ENCODE data around the gene DGCR8.

The DGCR8 gene

DNA sequence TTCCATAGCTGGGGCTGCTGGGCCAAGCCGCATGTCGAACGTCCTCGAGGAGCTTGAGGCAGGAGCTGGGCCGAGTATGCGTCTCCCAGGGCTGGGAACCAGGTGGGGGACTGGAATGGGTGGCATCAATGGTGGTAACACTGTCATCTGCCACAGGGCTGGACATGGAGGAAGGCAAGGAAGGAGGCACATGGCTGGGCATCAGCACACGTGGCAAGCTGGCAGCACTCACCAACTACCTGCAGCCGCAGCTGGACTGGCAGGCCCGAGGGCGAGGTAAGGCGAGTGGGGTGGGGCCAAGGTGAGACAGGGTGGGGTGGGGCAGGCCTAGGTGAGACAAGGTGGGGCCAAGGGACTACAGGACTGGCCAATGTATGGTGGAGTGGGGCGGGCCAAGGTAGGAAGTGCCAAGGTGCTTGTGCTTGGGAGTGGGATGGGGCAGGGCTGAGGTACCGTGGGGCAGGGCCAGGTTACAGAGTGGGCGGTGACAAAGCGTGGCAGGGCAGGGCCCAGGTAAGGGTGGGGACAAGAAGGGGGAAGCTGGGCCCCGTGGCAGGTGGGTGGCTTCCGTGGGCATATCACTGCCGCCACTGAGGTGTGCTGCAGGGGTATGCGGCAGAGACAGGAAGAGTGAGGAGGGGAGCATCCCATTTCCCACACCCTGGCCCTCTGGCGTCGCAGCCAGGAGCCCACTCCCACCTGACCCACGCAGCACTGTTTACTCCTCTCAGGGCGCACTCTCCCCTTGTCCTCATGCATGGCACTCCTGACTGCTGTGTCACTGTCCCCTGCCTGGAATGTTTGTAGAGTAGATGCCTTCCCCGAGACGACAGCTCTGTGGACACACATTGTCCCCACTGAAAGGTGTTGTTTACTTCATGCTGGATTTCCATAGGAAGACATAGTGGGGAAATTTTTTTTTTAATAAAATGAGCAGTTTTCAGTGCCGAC, 27.5 kb upstream of the DGCR8 start:
- DNase-seq (ENCODE audit: low read depth): no peak

- DNase-seq (ENCODE audit: low read depth): no peak
These were observed 26.5 kb upstream of the DGCR8 start for GRCh38 chr22:20053407-20054033.

GRCh38 chr22:20054034-20054427, 26.0 kb upstream of the DGCR8 start:
- no peak for DNase-seq (ENCODE audit: low read depth)

- no peak for DNase-seq (ENCODE audit: low read depth)
These were observed 25.6 kb upstream of the DGCR8 start for GRCh38 chr22:20054485-20054884.

GRCh38 chr22:20055144-20055543, 24.9 kb upstream of the DGCR8 start:
- DNase-seq (ENCODE audit: low read depth): no peak

DNA sequence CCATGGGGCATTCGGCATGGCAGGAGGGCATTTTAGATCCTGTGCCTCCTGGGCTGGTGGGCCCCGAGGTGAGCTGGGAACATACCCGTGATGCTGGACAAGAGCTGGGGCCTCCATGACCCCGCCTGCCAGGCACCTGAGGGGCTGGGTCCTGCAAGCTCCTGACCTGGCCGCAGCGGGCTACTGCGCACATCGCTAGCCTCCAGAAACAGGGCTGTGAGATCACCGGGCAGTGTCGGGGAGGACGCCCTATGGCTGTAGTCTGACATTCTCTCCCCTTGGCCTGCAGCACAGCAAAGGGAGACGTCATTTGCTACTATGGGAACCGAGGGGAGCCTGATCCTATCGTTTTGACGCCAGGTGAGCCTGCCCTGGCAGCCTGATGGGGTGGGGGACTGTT, 24.4 kb upstream of the DGCR8 start:
- DNase-seq (ENCODE audit: low read depth): no peak

GRCh38 chr22:20056161-20056560, 23.9 kb upstream of the DGCR8 start:
- DNase-seq (ENCODE audit: low read depth): no peak

GRCh38 chr22:20056696-20057386, 23.2 kb upstream of the DGCR8 start:
- DNase-seq (ENCODE audit: low read depth): no peak

DNA sequence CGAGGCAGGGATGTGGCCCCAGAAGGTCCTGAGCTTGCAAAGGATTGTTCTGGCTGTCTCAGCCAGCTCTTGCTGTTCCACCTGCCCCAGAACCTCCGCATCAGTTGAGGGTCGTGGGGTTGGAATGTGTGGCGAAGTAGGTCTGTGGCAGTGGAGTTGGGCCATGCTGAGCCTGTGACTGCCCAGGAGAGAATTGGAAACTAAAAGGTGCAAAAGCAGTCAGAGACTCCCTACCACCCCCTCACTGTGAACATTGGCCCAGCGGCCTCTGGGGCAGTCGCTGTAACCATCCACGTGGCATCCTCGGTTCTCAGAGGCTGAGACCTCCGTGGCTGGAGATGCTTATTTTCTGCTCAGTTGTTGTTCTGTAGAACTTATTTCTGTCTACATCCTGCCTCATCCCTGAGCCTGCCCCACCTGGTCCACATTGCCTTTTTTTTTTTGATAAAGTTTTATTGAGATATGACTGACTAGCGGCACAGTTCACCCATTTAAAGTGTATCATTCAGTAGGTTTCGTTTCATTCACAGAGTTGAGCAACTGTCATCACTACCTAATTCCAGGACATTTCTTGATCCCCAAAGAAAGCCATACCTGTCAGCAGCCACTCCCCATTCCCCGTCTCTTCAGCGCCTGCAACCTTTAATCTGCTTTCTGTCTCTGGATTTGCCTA, 22.3 kb upstream of the DGCR8 start:
- no peak for DNase-seq (ENCODE audit: low read depth)

DNA sequence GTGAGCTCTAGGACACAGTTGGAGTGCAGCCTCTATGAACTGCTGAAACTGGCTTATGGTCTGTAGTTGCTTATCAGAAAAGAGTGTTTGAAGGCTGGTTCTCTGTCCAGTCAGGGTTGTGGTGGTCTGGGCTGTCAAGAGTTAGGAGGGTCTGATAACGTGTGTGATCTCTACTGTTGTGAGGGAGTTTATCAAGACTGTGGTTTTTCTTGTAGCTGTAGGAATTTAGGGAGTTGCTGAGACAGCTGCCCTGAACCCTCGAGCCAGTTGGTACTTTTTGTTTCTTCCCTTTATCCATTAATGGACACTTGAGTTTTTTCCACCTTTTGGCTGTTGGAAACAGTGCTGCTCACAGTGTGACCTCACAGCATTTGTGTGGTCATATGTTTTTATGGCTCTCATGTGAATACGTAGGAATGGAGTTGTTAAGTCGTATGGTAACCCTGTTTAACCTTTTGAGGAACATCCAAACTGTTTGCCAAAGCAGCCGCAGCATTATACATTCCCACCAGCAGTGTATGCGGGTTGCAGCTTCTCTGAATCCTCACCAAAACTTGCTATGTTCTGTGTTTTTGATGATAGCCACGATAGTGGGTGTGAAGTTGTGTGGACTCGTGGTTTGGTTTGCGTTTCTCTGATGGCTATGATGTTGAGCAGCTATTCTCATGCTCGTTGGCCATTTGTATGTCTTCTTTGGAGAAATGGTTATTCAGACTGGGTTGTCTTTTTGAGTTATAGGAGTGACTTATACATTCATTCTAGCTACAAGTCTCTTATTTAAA, 20.9 kb upstream of the DGCR8 start:
- DNase-seq (ENCODE audit: low read depth): no peak

GRCh38 chr22:20060700-20061480, 19.2 kb upstream of the DGCR8 start:
- no peak for DNase-seq (ENCODE audit: low read depth)

- peak; percentile 17 for DNase-seq (ENCODE audit: low read depth)
These were observed 18.6 kb upstream of the DGCR8 start for GRCh38 chr22:20061481-20061861.

- DNase-seq (ENCODE audit: low read depth): no peak
These were observed 17.8 kb upstream of the DGCR8 start for GRCh38 chr22:20062043-20062765.

- peak; percentile 64 for DNase-seq (ENCODE audit: low read depth)
These were observed 17.3 kb upstream of the DGCR8 start for GRCh38 chr22:20062766-20063083.

DNA sequence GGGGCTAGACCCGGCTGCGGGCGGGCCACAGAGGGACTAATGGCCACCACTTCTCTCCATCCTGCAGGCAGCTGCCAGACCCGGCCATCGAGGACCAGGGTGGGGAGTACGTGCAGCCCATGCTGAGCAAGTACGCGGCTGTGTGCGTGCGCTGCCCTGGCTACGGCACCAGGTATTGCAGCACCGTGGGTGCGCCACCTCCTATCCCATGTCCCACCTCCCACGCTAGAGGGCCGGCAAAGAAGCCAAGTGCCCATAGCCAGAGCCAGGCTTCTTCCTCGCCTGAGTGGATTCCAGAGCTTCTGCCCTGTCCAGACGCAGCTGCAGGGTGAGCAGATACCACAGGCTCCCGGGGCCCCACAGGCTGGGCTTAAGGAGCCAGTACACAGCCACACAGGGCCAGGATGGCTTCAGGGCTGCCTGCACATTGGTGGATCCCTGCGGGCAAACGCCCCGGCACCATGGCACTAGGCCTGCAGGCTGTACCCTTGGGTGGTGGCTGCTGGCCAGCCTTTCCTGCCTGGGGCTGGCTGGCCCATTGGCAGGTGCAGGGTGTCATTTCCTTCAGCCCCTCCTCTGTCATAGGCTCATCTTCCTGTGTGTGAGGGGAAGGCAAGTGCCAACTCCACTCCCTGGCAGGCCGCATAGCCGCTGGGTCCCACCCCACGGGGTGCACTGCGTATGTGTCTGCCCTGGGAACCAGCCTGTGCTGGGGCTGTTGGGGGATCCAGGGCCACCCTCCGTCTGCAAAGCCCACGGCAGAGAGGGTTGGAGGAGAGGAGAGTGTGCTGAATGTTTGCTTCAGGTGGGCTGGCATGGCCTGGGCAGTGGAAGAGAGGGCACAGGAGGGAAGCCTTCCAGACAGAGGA, 16.5 kb upstream of the DGCR8 start:
- no peak for DNase-seq (ENCODE audit: low read depth)

DNA sequence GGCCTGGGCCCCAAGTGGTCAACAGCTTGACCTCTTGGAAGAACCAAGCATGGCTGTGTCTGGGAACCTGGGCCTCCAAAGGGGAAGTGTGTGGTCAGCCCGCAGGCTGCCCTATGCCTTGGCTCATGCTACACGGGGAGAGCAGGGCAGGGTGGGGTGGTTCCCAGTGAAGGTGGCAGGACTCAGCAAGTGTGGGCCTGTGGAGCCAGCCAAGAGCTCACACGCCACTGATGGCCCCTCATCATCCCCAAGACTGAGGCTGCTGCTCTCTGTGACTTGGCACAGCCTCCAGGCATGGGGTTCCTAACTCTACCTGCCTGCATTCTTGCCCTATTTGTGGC, 15.9 kb upstream of the DGCR8 start:
- DNase-seq (ENCODE audit: low read depth): no peak

DNA sequence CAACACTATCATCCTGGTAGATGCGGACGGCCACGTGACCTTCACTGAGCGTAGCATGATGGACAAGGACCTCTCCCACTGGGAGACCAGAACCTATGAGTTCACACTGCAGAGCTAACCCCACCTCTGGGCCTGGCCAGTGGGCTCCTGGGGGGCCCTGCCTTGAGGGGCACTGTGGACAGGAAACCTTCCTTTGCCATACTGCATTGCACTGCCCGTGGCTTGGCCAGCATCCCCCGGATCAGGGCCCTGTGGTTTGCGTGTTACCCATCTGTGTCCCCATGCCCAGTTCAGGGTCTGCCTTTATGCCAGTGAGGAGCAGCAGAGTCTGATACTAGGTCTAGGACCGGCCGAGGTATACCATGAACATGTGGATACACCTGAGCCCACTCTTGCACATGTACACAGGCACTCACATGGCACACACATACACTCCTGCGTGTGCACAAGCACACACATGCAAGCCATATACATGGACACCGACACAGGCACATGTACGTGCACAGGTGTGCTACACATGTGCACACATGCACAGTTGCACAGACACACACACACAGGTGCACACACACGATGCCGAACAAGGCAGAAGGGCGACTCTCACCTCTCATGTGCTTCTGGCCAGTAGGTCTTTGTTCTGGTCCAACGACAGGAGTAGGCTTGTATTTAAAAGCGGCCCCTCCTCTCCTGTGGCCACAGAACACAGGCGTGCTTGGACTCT, 15.3 kb upstream of the DGCR8 start:
- DNase-seq (ENCODE audit: low read depth): no peak

DNA sequence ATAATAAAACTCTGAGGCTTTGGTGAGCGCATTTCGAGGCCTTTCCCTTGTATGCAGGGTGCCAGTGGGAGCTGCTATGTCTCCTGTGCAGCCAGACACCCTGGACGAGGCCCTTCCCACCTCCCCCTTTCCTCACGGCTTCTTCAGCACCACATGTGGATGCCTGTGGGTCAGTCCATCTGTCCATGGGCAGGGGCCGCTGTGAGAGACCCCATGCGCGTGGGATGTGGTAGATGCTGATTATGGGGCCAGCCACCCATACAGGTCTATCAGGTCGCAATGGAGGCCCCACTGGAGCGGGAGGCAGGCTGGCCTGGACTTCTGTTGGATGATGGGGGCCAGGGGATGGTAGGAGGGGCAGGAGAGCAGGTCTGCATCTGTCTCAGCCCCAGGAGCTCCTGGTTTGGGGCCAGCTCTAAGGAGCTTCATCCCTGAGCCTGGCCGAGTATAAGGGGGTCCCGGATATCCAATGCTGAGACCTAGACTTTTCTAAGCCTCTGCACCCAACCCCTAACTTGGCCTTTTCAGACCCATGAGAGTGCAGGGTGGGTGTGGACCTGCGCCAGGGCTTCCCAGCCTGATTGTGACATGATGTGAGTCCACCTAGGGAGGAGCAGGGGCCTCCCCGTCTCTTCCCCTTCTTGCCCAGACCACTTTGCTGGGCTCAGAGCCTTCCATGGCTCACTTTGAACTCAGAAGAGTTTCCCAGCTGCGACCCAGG, 14.0 kb upstream of the DGCR8 start:
- DNase-seq (ENCODE audit: low read depth): no peak
